ENCODE measurements around the gene PMS2. TPM values are rescaled to one million over a fixed set of nuclear protein-coding genes. Genes with fewer than 3 reads are reported as not detected.

Gene PMS2
- total RNA-seq, 1 experiment from 2014 or later: 18.9 TPM

GRCh38 chr7:6032167-6032566, 23.3 kb upstream of the PMS2 start:
- no peaks in the 10 kb centered on the region for H3K4me1 Mint-ChIP-seq (ENCODE audit: insufficient read depth, unreplicated experiment)
- no peak overlapping the region for H3K4me3 Mint-ChIP-seq (ENCODE audit: unreplicated experiment)
- ChIA-PET CTCF (no interaction called here), POLR2A (no interaction called here)
- DNase-seq (ENCODE audit: unreplicated experiment): no peak
- BruUV-seq (replicated peaks): no TSS peak
- intact Hi-C loops (cut with micrococcal nuclease): no loop called here
- H3K36me3 Mint-ChIP-seq (ENCODE audit: insufficient read depth, unreplicated experiment): peaks cover 91% of the 10 kb centered on the region
- no peak for TF ChIP-seq CTCF (IDR thresholded peaks at IDR 0.05; ENCODE audit: unreplicated experiment)
- H3K27me3 Mint-ChIP-seq (ENCODE audit: insufficient read depth, unreplicated experiment): no peaks in the 10 kb centered on the region
- no peaks in the 10 kb centered on the region for H3K9me3 Mint-ChIP-seq (ENCODE audit: unreplicated experiment)
- no peak overlapping the region for H3K27ac Mint-ChIP-seq (ENCODE audit: low read depth, unreplicated experiment)

- intact Hi-C loops (cut with micrococcal nuclease): no loop called here
- H3K27me3 Mint-ChIP-seq (ENCODE audit: insufficient read depth, unreplicated experiment): no peaks in the 10 kb centered on the region
- no peak overlapping the region for H3K27ac Mint-ChIP-seq (ENCODE audit: low read depth, unreplicated experiment)
- peaks cover 91% of the 10 kb centered on the region for H3K36me3 Mint-ChIP-seq (ENCODE audit: insufficient read depth, unreplicated experiment)
- BruUV-seq (replicated peaks): no TSS peak
- no peaks in the 10 kb centered on the region for H3K4me1 Mint-ChIP-seq (ENCODE audit: insufficient read depth, unreplicated experiment)
- POLR2A ChIA-PET: interaction anchor here (1.7 kb wide), 1 partner anchor 16 kb away, joined by 6 read pairs; no protein-coding TSS in a partner anchor
- no peak for DNase-seq (ENCODE audit: unreplicated experiment)
- TF ChIP-seq CTCF (IDR thresholded peaks at IDR 0.05; ENCODE audit: unreplicated experiment): no peak
- CTCF ChIA-PET: no interaction called here
- H3K9me3 Mint-ChIP-seq (ENCODE audit: unreplicated experiment): no peaks in the 10 kb centered on the region
- no peak overlapping the region for H3K4me3 Mint-ChIP-seq (ENCODE audit: unreplicated experiment)
These were observed 22.7 kb upstream of the PMS2 start for GRCh38 chr7:6031567-6031966.

- no peaks in the 10 kb centered on the region for H3K9me3 Mint-ChIP-seq (ENCODE audit: unreplicated experiment)
- no peak for DNase-seq (ENCODE audit: unreplicated experiment)
- no peak within 1 kb of the TSS for H3K27ac Mint-ChIP-seq (ENCODE audit: low read depth, unreplicated experiment)
- no peak within 1 kb of the TSS for H3K4me3 Mint-ChIP-seq (ENCODE audit: unreplicated experiment)
- BruUV-seq (replicated peaks): no TSS peak
- H3K4me1 Mint-ChIP-seq (ENCODE audit: insufficient read depth, unreplicated experiment): no peaks in the 10 kb centered on the region
- ChIA-PET CTCF (no interaction called here), POLR2A (interaction anchor here (1.7 kb wide), 1 partner anchor 15 kb away, joined by 6 read pairs; no protein-coding TSS in a partner anchor)
- H3K27me3 Mint-ChIP-seq (ENCODE audit: insufficient read depth, unreplicated experiment): no peaks in the 10 kb centered on the region
- no peak for TF ChIP-seq CTCF (IDR thresholded peaks at IDR 0.05; ENCODE audit: unreplicated experiment)
- intact Hi-C loops (cut with micrococcal nuclease): no loop called here
- H3K36me3 Mint-ChIP-seq (ENCODE audit: insufficient read depth, unreplicated experiment): peaks cover 91% of the 10 kb centered on the region
These were observed 22.1 kb upstream of the PMS2 start, which contains the start of gene ANKRD61 for GRCh38 chr7:6030988-6031387. ANKRD61 (plus strand) TSS chr7:6031376; CDS start chr7:6031376, 0 bp downstream.

GRCh38 chr7:6028563-6028962, 19.7 kb upstream of the PMS2 start:
- Mint-ChIP-seq H3K9me3 (ENCODE audit: unreplicated experiment) (no peaks in the 10 kb centered on the region), H3K27me3 (ENCODE audit: insufficient read depth, unreplicated experiment) (no peaks in the 10 kb centered on the region), H3K27ac (ENCODE audit: low read depth, unreplicated experiment) (no peak overlapping the region), H3K36me3 (ENCODE audit: insufficient read depth, unreplicated experiment) (peaks cover 94% of the 10 kb centered on the region), H3K4me3 (ENCODE audit: unreplicated experiment) (no peak overlapping the region), H3K4me1 (ENCODE audit: insufficient read depth, unreplicated experiment) (no peaks in the 10 kb centered on the region)
- POLR2A ChIA-PET: no interaction called here
- intact Hi-C loops (cut with micrococcal nuclease): no loop called here
- CTCF ChIA-PET: interaction anchor here (0.7 to 2.0 kb wide), 2 partner anchors 13 to 406 kb away, joined by 3 to 8 read pairs; no protein-coding TSS in a partner anchor
- DNase-seq (ENCODE audit: unreplicated experiment): no peak
- no TSS peak for BruUV-seq (replicated peaks)
- no peak for TF ChIP-seq CTCF (IDR thresholded peaks at IDR 0.05; ENCODE audit: unreplicated experiment)

Data from MCF 10A (cell line).